Cardiac fibroblast (primary cell): ENCODE results near the gene PTCHD1.
A peak's percentile ranks its signal among the peaks of the same experiment; 100 is the strongest.

ENCODE experiments used
- DNase-seq, 2 donors: peaks; one replicate each; pipeline versions ENCODE4 v3.0.0 to v3.0.0-alpha.2; 2010; ENCODE audit warnings: low read depth in 2 of 2
- H3K4me3 ChIP-seq, 2 donors: replicated peaks in 1 of 2; 1 replicate in 1 of 2; 2 replicates in 1 of 2; pipeline ENCODE4 v1.5.1; 2011; ENCODE audit warnings: low read depth in 2 of 2, low read length in 2 of 2, mild to moderate bottlenecking in 2 of 2, moderate library complexity in 1 of 2
- CTCF ChIP-seq: IDR thresholded peaks from one replicate; pipeline ENCODE4 v1.5.1; 2011; ENCODE audit warnings: low read depth, mild to moderate bottlenecking, low read length, inconsistent platforms

PTCHD1 gene

GRCh38 chrX:23344904-23345271 is 10.2 kb downstream of the PTCHD1 start:
- TF ChIP-seq CTCF, result no peak
- no peak overlapping the region for H3K4me3 ChIP-seq
- DNase-seq, result no peak

GRCh38 chrX:23356189-23356588 is 21.5 kb downstream of the PTCHD1 start:
- no peak overlapping the region for H3K4me3 ChIP-seq
- no peak for TF ChIP-seq CTCF
- no peak for DNase-seq

GRCh38 chrX:23364416-23364815 is 29.8 kb downstream of the PTCHD1 start:
- no peak for DNase-seq
- no peak for TF ChIP-seq CTCF
- H3K4me3 ChIP-seq, result no peak overlapping the region

GRCh38 chrX:23365541-23365940 is 30.9 kb downstream of the PTCHD1 start:
- TF ChIP-seq CTCF, result no peak
- DNase-seq, result no peak
- H3K4me3 ChIP-seq, result no peak overlapping the region

- TF ChIP-seq CTCF, result no peak
- no peak overlapping the region for H3K4me3 ChIP-seq
- DNase-seq, result no peak
Measured at GRCh38 chrX:23366914-23367313, 32.3 kb downstream of the PTCHD1 start.

- H3K4me3 ChIP-seq, result no peak overlapping the region
- no peak for TF ChIP-seq CTCF
- DNase-seq, result no peak
Measured at GRCh38 chrX:23369027-23369426, 34.4 kb downstream of the PTCHD1 start.

GRCh38 chrX:23372220-23372902 is 37.7 kb downstream of the PTCHD1 start:
- peak; percentile 40 to 68 for DNase-seq
- H3K4me3 ChIP-seq, result no peak overlapping the region
- no peak for TF ChIP-seq CTCF
